BLaER1 treated with 17β-estradiol and CSF1 and Interleukin-3, amounts not matched to agents 10 nM and 100 nM (cell line): Measurements from ENCODE around the gene AMBP.
A peak's percentile ranks its signal among the peaks of the same experiment; 100 is the strongest.
"Not testable (repeated sequence)": the region's sequence is repeated elsewhere in the genome, so short reads cannot be mapped to it uniquely, and the experiment has no call there.

Experiments
- H3K27ac ChIP-seq, 11 experiments: shearing (Covaris generic); formaldehyde crosslinking; 2 replicates each; pipeline ENCODE4 v1.8.1; 2022
- H3K27me3 ChIP-seq, 11 experiments: shearing (Covaris generic); formaldehyde crosslinking; 2 replicates each; pipeline ENCODE4 v1.8.1; 2022
- H3K36me3 ChIP-seq, 11 experiments: shearing (Covaris generic); formaldehyde crosslinking; 2 replicates each; pipeline ENCODE4 v1.8.1; 2022
- H3K4me1 ChIP-seq, 10 experiments: shearing (Covaris generic); formaldehyde crosslinking; 2 replicates each; pipeline ENCODE4 v1.8.1; 2022
- H3K4me2 ChIP-seq, 11 experiments: shearing (Covaris generic); formaldehyde crosslinking; 2 replicates each; pipeline ENCODE4 v1.8.1; 2022
- H3K4me3 ChIP-seq, 10 experiments: shearing (Covaris generic); formaldehyde crosslinking; 2 replicates each; pipeline ENCODE4 v1.8.1; 2022
- H3K9ac ChIP-seq, 11 experiments: shearing (Covaris generic); formaldehyde crosslinking; 2 replicates each; pipeline ENCODE4 v1.8.1; 2022
- H3K9me3 ChIP-seq, 11 experiments: shearing (Covaris generic); formaldehyde crosslinking; replicated peaks in 1 of 11; 2 replicates each; pipeline ENCODE4 v1.8.1; 2022
- H4K20me1 ChIP-seq, 11 experiments: shearing (Covaris generic); formaldehyde crosslinking; 2 replicates each; pipeline ENCODE4 v1.8.1; 2022
- Cebpa-rat ChIP-seq, 11 experiments: shearing (Covaris generic); IDR thresholded peaks; 2 replicates each; pipeline ENCODE4 v1.8.1; 2022

Gene AMBP

GRCh38 chr9:114049441-114050225 is 28.5 kb downstream of the AMBP start:
- H3K36me3 ChIP-seq = peaks cover 22 to 95% (median 74%) of the 10 kb centered on the region in 11 experiments
- H3K9me3 ChIP-seq = no peaks in the 10 kb centered on the region
- peaks cover 0 to 54% (median 37%) of the 10 kb centered on the region in 10 experiments; a peak in 13 of 20 replicates for H3K4me1 ChIP-seq

GRCh38 chr9:114048533-114049415 is 29.3 kb downstream of the AMBP start:
- Histone ChIP-seq H3K4me3 (no peak overlapping the region), H3K36me3 (peaks cover 22 to 99% (median 74%) of the 10 kb centered on the region in 11 experiments), H3K9me3 (peaks cover 0 to 3% (median 0%) of the 10 kb centered on the region in 11 experiments; a peak in 1 of 22 replicates), H3K9ac (no peak overlapping the region), H3K27ac (no peak overlapping the region), H4K20me1 (no peaks in the 10 kb centered on the region), H3K27me3 (no peaks in the 10 kb centered on the region), H3K4me1 (peaks cover 0 to 46% (median 28%) of the 10 kb centered on the region in 10 experiments; a peak in 12 of 20 replicates), H3K4me2 (no peak overlapping the region)
- TF ChIP-seq Cebpa-rat (IDR thresholded peaks at IDR 0.05) = no peak

More at GRCh38 chr9:114049441-114050225, 28.5 kb downstream of the AMBP start:
- no peak overlapping the region for H3K4me3 ChIP-seq
- no peak overlapping the region for H3K27ac ChIP-seq
- H3K4me2 ChIP-seq = no peak overlapping the region
- no peak for TF ChIP-seq Cebpa-rat (IDR thresholded peaks at IDR 0.05)
- no peaks in the 10 kb centered on the region for H4K20me1 ChIP-seq
- H3K9ac ChIP-seq = no peak overlapping the region
- no peaks in the 10 kb centered on the region for H3K27me3 ChIP-seq

GRCh38 chr9:114047717-114048116 is 30.4 kb downstream of the AMBP start:
- H3K27me3 ChIP-seq = no peaks in the 10 kb centered on the region
- H3K27ac ChIP-seq = no peak overlapping the region
- TF ChIP-seq Cebpa-rat (IDR thresholded peaks at IDR 0.05) = no peak
- H3K4me3 ChIP-seq = no peak overlapping the region
- peaks cover 22 to 99% (median 72%) of the 10 kb centered on the region in 11 experiments for H3K36me3 ChIP-seq
- peaks cover 0 to 7% (median 0%) of the 10 kb centered on the region in 11 experiments; a peak in 3 of 22 replicates for H3K9me3 ChIP-seq
- no peak overlapping the region for H3K9ac ChIP-seq
- no peaks in the 10 kb centered on the region for H4K20me1 ChIP-seq
- peaks cover 0 to 35% (median 21%) of the 10 kb centered on the region in 10 experiments; a peak in 10 of 20 replicates for H3K4me1 ChIP-seq
- H3K4me2 ChIP-seq = peak overlapping the region in 1 of 11 experiments; percentile 2; a peak in 1 of 22 replicates

GRCh38 chr9:114046875-114047274 is 31.2 kb downstream of the AMBP start:
- peaks cover 0 to 28% (median 18%) of the 10 kb centered on the region in 10 experiments; a peak in 10 of 20 replicates for H3K4me1 ChIP-seq
- no peak overlapping the region for H3K4me3 ChIP-seq
- no peaks in the 10 kb centered on the region for H3K27me3 ChIP-seq
- H3K9me3 ChIP-seq = peaks cover 0 to 13% (median 0%) of the 10 kb centered on the region in 11 experiments; a peak in 3 of 22 replicates
- peaks cover 22 to 99% (median 72%) of the 10 kb centered on the region in 11 experiments for H3K36me3 ChIP-seq
- TF ChIP-seq Cebpa-rat (IDR thresholded peaks at IDR 0.05) = no peak
- no peak overlapping the region for H3K27ac ChIP-seq
- no peaks in the 10 kb centered on the region for H4K20me1 ChIP-seq
- no peak overlapping the region; a peak in 1 of 22 replicates for H3K9ac ChIP-seq
- 0 out of 22 replicates have a peak overlapping the region, but pooled peaks of 1 of the 11 experiments have one; percentile 2 for H3K4me2 ChIP-seq

GRCh38 chr9:114046237-114046755 is 31.8 kb downstream of the AMBP start:
- TF ChIP-seq Cebpa-rat (IDR thresholded peaks at IDR 0.05) = no peak
- H4K20me1 ChIP-seq = no peaks in the 10 kb centered on the region

GRCh38 chr9:114043660-114044059 is 34.4 kb downstream of the AMBP start:
- H3K9ac ChIP-seq, H3K27ac ChIP-seq, H3K4me3 ChIP-seq, H3K4me2 ChIP-seq, H3K27me3 ChIP-seq, H4K20me1 ChIP-seq: not testable (repeated sequence)
- peaks cover 0 to 23% (median 10%) of the 10 kb centered on the region in 11 experiments; a peak in 15 of 22 replicates for H3K9me3 ChIP-seq
- H3K4me1 ChIP-seq = peaks cover 0 to 13% (median 6%) of the 10 kb centered on the region in 10 experiments; a peak in 7 of 20 replicates
- H3K36me3 ChIP-seq = peaks cover 15 to 87% (median 59%) of the 10 kb centered on the region in 11 experiments

More at GRCh38 chr9:114046237-114046755, 31.8 kb downstream of the AMBP start:
- Histone ChIP-seq H3K36me3 (peaks cover 17 to 96% (median 67%) of the 10 kb centered on the region in 11 experiments), H3K4me2 (no peak overlapping the region), H3K9me3 (peaks cover 0 to 13% (median 0%) of the 10 kb centered on the region in 11 experiments; a peak in 3 of 22 replicates), H3K4me1 (peaks cover 0 to 24% (median 14%) of the 10 kb centered on the region in 10 experiments; a peak in 10 of 20 replicates), H3K27ac (no peak overlapping the region), H3K4me3 (no peak overlapping the region), H3K9ac (no peak overlapping the region), H3K27me3 (no peaks in the 10 kb centered on the region)

- Histone ChIP-seq H3K27ac (no peak overlapping the region), H3K27me3 (no peaks in the 10 kb centered on the region), H4K20me1 (peaks cover 0 to 7% (median 0%) of the 10 kb centered on the region in 11 experiments; a peak in 2 of 22 replicates), H3K4me2 (no peak overlapping the region), H3K4me1 (peaks cover 0 to 18% (median 11%) of the 10 kb centered on the region in 10 experiments; a peak in 13 of 20 replicates), H3K9ac (no peak overlapping the region), H3K9me3 (peaks cover 0 to 23% (median 12%) of the 10 kb centered on the region in 11 experiments; a peak in 15 of 22 replicates), H3K4me3 (no peak overlapping the region), H3K36me3 (peaks cover 43 to 88% (median 78%) of the 10 kb centered on the region in 11 experiments)
- no peak for TF ChIP-seq Cebpa-rat (IDR thresholded peaks at IDR 0.05)
Observed at GRCh38 chr9:114039484-114039883, 38.6 kb downstream of the AMBP start.

DNA sequence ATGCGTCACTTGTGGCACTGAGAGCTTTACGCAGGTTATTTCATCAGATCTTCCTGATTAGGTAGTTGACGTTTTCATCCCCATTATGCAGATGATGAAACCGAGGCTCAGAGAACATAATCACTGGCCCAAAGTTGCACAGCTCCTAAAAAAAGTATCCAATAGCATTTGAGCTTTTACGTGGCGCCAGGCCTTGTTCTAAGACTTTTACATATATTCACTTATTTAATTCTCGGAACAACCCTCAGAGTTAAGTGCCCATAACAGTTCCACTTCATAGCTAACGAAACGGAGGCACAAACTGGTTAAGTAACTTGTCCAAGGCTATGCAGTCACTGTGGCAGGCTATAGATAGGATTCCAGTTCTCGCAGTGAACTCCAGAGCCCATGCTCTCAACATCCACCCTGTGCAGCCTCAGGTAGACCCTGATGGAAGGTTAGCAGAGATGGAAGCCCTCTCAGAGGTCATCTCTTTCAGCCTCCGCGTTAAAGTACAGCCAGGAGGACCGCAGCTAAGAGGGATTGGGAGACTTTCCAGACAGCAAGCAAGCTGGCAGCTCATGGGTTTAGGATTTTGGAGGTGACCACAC is 39.3 kb downstream of the AMBP start:
- Histone ChIP-seq H3K36me3 (peaks cover 44 to 88% (median 80%) of the 10 kb centered on the region in 11 experiments), H3K4me2 (no peak overlapping the region), H3K27ac (no peak overlapping the region), H3K4me3 (no peak overlapping the region), H3K27me3 (no peaks in the 10 kb centered on the region), H3K9me3 (peaks cover 0 to 23% (median 10%) of the 10 kb centered on the region in 11 experiments; a peak in 15 of 22 replicates), H4K20me1 (peaks cover 0 to 7% (median 0%) of the 10 kb centered on the region in 11 experiments; a peak in 2 of 22 replicates), H3K9ac (no peak overlapping the region), H3K4me1 (peaks cover 0 to 25% (median 17%) of the 10 kb centered on the region in 10 experiments; a peak in 13 of 20 replicates)
- TF ChIP-seq Cebpa-rat (IDR thresholded peaks at IDR 0.05) = no peak
